Measurements from ENCODE around the gene DLG1. TPM values are rescaled to one million over a fixed set of nuclear protein-coding genes. Genes with fewer than 3 reads are reported as not detected.

Gene DLG1
- polyA plus RNA-seq, 4 donors = 73.5 to 98.8 (median 94.4) TPM

DNA sequence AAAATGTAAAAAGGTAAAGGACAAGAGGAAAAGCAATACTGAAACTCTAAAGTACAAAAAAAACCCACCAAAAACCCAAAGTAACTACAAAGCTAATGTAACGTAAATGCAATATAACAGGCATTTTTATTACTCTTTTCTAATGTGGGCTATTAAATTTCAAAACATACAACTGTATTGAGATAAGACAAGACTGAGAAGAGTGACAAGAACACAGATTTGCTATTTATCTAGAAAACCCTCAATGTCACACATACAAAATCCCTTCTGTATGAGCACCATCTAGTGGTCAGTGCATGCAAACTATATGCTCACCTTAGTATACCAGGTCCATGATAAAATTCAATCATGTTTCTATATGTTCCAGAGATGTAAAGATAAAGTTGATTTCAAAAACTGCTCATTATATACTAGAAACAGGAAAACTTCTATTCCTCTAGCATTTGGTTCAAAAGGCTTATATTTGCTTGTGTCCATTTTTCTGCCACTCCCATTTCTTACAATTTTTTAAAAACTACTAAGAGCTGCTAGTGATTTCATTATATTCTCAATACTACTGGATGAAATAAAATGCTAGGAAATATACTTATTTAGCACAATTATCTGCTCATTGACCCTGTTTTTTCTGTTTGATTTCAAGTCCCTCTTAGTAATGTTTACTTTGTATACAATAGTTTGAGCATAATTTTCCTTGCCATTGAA, 111.4 kb downstream of the DLG1 start:
- peak; percentile 21 to 50 (median 42) for DNase-seq (ENCODE audit: low read depth in 4 of 4, low spot score in 3 of 4)

DNA sequence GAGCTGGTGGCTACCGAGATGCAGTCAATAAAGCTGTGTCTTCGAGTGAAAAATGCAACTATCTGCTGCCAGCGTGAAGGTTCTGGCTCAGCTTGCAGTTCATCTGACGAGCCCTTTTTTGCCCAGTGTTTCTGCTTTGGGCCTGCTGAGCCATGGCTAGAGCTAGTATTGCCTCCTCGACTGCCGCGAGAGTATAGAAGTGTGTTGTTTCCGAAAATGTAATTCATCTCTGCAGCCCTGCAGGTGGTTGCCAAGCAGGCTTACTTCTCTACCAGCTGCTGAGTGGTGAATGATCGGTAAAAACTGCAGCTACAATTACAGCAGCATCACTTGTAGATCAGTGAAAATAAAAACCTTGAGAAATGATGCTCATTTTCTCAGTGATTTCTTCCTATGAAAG, 114.8 kb downstream of the DLG1 start:
- no peak for DNase-seq (ENCODE audit: low read depth in 4 of 4, low spot score in 3 of 4)

- DNase-seq (ENCODE audit: low read depth in 4 of 4, low spot score in 3 of 4) = no peak
Measured at GRCh38 chr3:197181741-197182140, 116.7 kb downstream of the DLG1 start.

- DNase-seq (ENCODE audit: low read depth in 4 of 4, low spot score in 3 of 4) = no peak
Measured at GRCh38 chr3:197178998-197179397, 119.4 kb downstream of the DLG1 start.

DNA sequence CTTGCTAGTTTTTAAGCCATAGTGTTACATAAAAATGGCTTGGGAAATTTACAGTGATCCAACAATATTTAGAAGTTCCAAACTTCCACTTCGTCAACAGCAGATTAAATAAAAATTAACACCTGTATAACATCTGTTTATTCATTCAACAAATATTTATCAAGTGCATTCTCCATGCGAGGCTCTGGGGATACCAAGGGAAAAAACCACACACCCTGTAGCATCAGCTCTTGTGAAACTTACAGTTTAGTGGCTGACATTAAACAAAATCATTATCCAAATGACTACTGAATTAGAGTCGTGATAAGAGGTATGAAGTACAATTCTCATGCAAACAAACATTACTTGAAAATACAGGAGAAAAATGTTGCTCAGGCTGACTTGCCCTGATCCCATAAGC, 122.9 kb downstream of the DLG1 start:
- DNase-seq (ENCODE audit: low read depth in 4 of 4, low spot score in 3 of 4) = no peak

DNA sequence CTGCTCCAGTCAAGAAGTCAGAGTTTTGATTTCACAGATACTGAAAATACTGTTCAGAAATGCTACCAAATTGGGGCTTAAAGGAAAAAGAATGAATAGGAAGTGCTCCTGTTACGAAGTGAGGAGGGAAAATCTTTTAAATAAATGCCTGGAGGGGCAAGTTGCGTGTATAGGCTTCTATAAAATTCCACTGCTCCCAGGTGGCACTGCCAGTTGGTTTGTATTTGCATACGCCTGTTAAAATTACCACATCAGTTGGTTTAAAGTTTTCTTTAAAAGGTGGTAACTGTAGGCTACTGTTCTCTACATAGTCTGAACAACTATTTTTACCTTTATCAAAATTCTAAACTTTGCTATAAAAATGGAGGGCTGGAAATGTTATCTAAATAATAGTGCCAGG, 123.5 kb downstream of the DLG1 start:
- no peak for DNase-seq (ENCODE audit: low read depth in 4 of 4, low spot score in 3 of 4)

DNA sequence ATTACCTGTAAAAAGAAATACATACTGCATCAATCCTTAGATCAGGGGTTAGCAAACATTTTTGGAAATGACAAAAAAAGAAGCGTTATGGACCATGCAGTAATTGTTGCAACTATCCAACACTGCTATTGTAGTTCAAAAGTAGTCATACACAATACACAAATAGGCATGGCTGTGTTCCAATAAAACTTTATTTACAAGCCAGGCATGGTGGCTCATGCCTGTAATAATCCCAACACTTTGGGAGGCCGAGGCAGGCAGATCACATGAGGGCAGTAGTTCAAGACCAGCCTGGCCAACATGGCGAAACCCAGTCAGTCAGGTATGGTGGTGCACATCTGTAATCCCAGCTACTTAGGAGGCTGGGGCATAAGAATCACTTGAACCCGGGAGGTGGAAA, 124.8 kb downstream of the DLG1 start:
- DNase-seq (ENCODE audit: low read depth in 4 of 4, low spot score in 3 of 4) = no peak

DNA sequence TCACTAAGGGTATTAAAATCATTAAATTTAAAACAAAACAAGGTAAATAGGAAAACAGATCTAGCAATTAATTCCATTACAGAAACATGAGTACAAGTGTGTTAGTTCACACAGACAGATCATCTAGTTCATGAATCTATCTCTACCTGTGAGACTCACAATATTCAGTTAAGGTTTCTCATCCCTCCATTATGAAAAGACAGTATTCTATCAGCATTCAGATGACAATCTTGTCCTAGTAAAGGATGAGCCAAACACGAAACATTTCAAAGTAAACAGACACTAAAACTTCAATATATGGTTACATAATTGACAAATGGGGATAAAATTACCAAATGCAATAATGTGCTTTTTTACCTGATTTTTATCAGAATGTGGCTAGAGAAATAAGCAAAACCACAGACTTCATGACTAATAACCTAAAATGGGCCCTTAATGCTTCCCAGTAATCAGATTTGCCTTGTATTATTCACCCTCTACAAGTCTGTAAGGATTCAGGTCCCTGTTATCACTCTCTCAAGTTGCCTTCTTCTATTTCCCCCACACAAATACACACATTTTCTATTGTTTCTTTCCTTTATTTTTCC, 126.8 kb downstream of the DLG1 start:
- no peak for DNase-seq (ENCODE audit: low read depth in 4 of 4, low spot score in 3 of 4)

GRCh38 chr3:197169028-197169427, 129.4 kb downstream of the DLG1 start:
- no peak for DNase-seq (ENCODE audit: low read depth in 4 of 4, low spot score in 3 of 4)

GRCh38 chr3:197168606-197169005, 129.8 kb downstream of the DLG1 start:
- peak in 1 of 4 donors; percentile 12 for DNase-seq (ENCODE audit: low read depth in 4 of 4, low spot score in 3 of 4)

GRCh38 chr3:197168063-197168462, 130.3 kb downstream of the DLG1 start:
- no peak for DNase-seq (ENCODE audit: low read depth in 4 of 4, low spot score in 3 of 4)

DNA sequence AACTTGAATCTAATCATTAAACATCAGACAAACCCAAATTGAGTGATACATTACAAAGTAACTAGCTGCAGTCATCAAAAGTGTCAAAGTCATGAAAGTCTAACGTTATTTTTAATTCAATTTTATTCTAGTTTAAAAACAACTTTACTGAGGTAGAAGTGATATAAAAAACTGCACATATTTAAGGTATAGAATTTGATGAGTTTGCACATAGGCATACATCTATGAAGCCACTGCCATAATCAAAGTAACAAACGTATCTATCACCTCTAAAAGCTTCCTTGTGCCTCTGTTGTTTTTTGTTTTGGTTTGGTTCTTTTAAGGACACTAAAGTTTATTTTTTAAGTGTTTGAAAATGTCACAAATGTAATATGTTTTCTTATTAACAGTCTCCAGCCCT, 130.9 kb downstream of the DLG1 start:
- no peak for DNase-seq (ENCODE audit: low read depth in 4 of 4, low spot score in 3 of 4)

- DNase-seq (ENCODE audit: low read depth in 4 of 4, low spot score in 3 of 4) = no peak
Measured at GRCh38 chr3:197165890-197166289, 132.5 kb downstream of the DLG1 start.

GRCh38 chr3:197155046-197155445, 143.4 kb downstream of the DLG1 start:
- no peak for DNase-seq (ENCODE audit: low read depth in 4 of 4, low spot score in 3 of 4)

DNA sequence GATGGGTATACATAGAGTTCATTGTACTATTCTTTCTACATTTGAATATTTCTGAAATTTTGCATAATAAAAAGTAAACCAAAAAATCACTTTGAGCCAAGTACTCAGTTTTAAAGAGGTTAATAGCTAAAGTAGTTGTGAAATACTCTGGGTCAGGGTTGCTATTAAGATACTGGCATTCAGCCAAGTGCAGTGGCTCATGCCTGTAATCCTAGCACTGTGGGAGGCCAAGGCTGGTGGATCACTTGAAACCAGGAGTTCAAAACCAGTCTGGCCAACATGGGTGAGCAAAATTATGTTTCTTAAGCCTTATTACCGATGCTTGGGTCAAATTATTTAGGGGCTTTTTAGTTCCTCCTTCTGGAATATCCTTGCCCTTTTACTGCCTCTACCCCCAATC, 146.8 kb downstream of the DLG1 start:
- peak in 1 of 4 donors; percentile 20 for DNase-seq (ENCODE audit: low read depth in 4 of 4, low spot score in 3 of 4)

DNA sequence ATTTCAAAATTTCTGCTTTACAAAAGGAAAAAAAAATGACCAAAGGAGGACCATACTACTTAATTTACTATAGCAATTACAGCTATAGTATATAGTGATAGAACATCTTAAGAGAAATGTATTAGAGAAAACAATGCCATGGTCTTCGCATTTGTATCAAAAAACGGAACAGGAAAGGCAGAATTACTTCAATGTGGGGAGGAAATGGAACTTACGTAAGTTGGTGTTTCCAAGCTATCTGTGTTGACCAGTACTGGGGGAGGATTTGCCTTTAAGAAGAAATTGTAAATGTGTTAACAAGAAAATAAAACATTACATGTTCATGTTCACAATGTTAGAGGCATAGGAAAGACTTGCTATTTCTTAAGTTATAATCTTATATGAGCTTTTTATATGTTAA, 148.9 kb downstream of the DLG1 start:
- DNase-seq (ENCODE audit: low read depth in 4 of 4, low spot score in 3 of 4) = no peak

DNA sequence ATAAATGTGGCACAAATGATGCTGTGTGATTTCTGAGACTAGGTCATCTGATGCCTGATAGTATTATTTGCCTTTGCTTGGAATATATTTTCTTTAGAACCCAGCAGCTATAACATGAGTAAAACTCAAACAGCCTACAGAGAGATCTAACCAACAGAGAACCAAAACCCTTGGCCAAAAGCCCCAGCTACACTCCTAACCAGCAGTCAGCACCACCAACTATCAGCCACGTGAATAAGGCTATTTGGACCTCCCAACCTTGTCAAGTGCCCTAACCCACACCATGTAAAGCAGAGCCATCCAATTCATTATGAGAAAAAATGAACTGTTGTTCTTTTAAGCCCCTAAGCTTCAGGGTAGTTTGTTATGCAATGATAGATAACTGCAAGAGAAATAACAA, 154.2 kb downstream of the DLG1 start:
- no peak for DNase-seq (ENCODE audit: low read depth in 4 of 4, low spot score in 3 of 4)

DNA sequence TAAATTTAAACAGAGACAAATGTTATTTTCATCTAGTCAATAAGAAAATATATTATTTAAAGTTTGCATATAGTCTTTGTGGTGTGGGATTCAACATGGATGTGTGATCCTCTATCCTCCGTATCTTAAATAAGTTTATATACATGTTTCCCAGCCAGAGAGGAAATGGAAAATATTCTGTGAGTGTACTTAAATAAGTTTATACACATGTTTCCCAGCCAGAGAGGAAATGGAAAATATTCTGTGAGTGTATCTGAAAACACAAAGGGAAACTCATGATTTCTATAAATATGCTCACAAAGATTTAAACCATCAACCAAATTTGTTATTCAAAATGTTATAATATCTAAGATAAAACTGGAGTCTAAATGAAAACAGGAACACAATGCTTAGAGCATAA, 158.8 kb downstream of the DLG1 start:
- DNase-seq (ENCODE audit: low read depth in 4 of 4, low spot score in 3 of 4) = no peak

DNA sequence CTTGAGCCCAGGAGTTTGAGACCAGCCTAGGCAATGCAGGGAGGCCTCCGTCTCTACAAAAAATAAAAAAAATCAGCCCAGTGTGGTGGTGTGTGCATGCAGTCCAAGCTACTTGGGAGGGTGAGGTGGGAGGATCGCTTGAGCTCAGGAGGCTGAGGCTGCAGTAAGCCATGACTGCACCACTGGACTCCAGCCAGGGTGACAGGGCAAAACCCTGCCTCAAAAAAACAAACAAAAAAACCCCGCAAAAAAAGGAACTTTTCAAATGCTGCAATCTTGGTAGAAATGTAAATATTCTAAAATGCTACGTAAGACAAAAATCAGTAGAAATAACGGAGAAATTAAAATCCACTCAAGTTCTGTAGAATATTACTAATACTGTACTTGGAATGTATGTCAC, 160.7 kb downstream of the DLG1 start:
- no peak for DNase-seq (ENCODE audit: low read depth in 4 of 4, low spot score in 3 of 4)

GRCh38 chr3:197136744-197137143, 161.7 kb downstream of the DLG1 start:
- DNase-seq (ENCODE audit: low read depth in 4 of 4, low spot score in 3 of 4) = no peak

GRCh38 chr3:197135212-197135611, 163.2 kb downstream of the DLG1 start:
- DNase-seq (ENCODE audit: low read depth in 4 of 4, low spot score in 3 of 4) = no peak

- DNase-seq (ENCODE audit: low read depth in 4 of 4, low spot score in 3 of 4) = no peak
Measured at GRCh38 chr3:197132916-197133530, 165.4 kb downstream of the DLG1 start.
